ENCODE results near the gene RNASE11. TPM values are rescaled to one million over a fixed set of nuclear protein-coding genes. Genes with fewer than 3 reads are reported as not detected.
A peak's percentile ranks its signal among the peaks of the same experiment; 100 is the strongest.

Gene RNASE11
- total and polyA plus RNA-seq, 9 of the 15 experiments (the other 6 are each of a cell fraction or from before 2014, with no cell fraction given) = 0.16 to 0.29 (median 0.22) TPM; not detected in 6

GRCh38 chr14:20609215-20610001 is 21.6 kb upstream of the RNASE11 start (continued):
- TF ChIP-seq NR0B1 (IDR thresholded peaks at IDR 0.05; ENCODE audit: partially characterized antibody) (no peak), ZBTB2 (IDR thresholded peaks at IDR 0.05) (no peak), FOS (IDR thresholded peaks at IDR 0.05; ENCODE audit: extremely low read depth, insufficient read length) (no peak), RUNX1 (IDR thresholded peaks at IDR 0.05; ENCODE audit: low read depth) (no peak), PHB2 (IDR thresholded peaks at IDR 0.05; ENCODE audit: low read depth) (no peak), CBX2 (IDR thresholded peaks at IDR 0.05; ENCODE audit: insufficient read depth, low read length, poor library complexity, severe bottlenecking) (no peak), JUN (IDR thresholded peaks at IDR 0.05; ENCODE audit: borderline replicate concordance, low read depth, low read length) (no peak), JUN (CRISPR knock-in tag; IDR thresholded peaks at IDR 0.05; ENCODE audit: borderline replicate concordance) (no peak), BDP1 (IDR thresholded peaks at IDR 0.05; ENCODE audit: insufficient read depth, insufficient read length) (peak; percentile 59), KLF13 (tag; IDR thresholded peaks at IDR 0.05; ENCODE audit: borderline replicate concordance, low read depth) (no peak), SIRT6 (IDR thresholded peaks at IDR 0.05; ENCODE audit: low read depth, low read length) (no peak), MAX (CRISPR knock-in tag; IDR thresholded peaks at IDR 0.05) (no peak), ZNF134 (CRISPR knock-in tag; conservative IDR thresholded peaks at IDR 0.05) (no peak), ZBTB8A (IDR thresholded peaks at IDR 0.05; ENCODE audit: partially characterized antibody) (peak; percentile 68), POLR3A (IDR thresholded peaks at IDR 0.05; ENCODE audit: borderline replicate concordance, extremely low read depth, insufficient read depth, insufficient read length) (peak; percentile 87), PHF21A (IDR thresholded peaks at IDR 0.05; ENCODE audit: borderline replicate concordance, low read depth) (no peak), ZNF280B (CRISPR knock-in tag; IDR thresholded peaks at IDR 0.05) (no peak), ARID1B (IDR thresholded peaks at IDR 0.05) (no peak), U2AF2 (optimal IDR thresholded peaks at IDR 0.05; ENCODE audit: low read depth, low read length) (no peak), ZNF780A (CRISPR knock-in tag; IDR thresholded peaks at IDR 0.05) (no peak), E2F8 (IDR thresholded peaks at IDR 0.05; ENCODE audit: low read depth, partially characterized antibody) (peak; percentile 56)

Data from K562 (cell line).